BJ (cell line): ENCODE data around the gene MYOC. TPM values are rescaled to one million over a fixed set of nuclear protein-coding genes. Genes with fewer than 3 reads are reported as not detected.
"Not testable (repeated sequence)": the region's sequence is repeated elsewhere in the genome, so short reads cannot be mapped to it uniquely, and the experiment has no call there.

ENCODE experiments used
- CTCF ChIA-PET: fragments of 350-600 bp; formaldehyde crosslinking; extraction: SDS; loops from one replicate; lab custom pipeline; 2021; ENCODE audit warnings: antibody characterized with exemption, inconsistent platforms; lab: Yijun Ruan, JAX
- POLR2A ChIA-PET: fragments of 300-600 bp; sonication (Branson Sonifier 250); formaldehyde crosslinking; extraction: SDS; loops from one replicate; lab custom pipeline; 2021; ENCODE audit warnings: antibody characterized with exemption; lab: Charles Lee
- DNase-seq: peaks from one replicate; pipeline ENCODE4 v3.0.0-alpha.2; 2011; ENCODE audit warnings: low read depth
- H3K27me3 ChIP-seq: 2 replicates; pipeline ENCODE4 v1.6.0; 2011; ENCODE audit warnings: low read length; ENCODE audit not compliant: control insufficient read depth, insufficient read depth
- H3K36me3 ChIP-seq: 2 replicates; pipeline ENCODE4 v1.5.1; 2011; ENCODE audit warnings: low read length; ENCODE audit not compliant: control insufficient read depth, insufficient read depth
- H3K4me3 ChIP-seq: 2 replicates; pipeline ENCODE4 v1.5.1; 2011; ENCODE audit warnings: low read depth, mild to moderate bottlenecking, control low read depth, low read length
- polyA plus RNA-seq: library from polyadenylated mRNA; depleted of rRNA; stranded (reverse); fragments of >200 nt; gene quantifications from 2 replicates; pipeline ENCODE4 v1.2.3, GENCODE V29; 2011
- TF ChIP-seq, protein P1 (sequence below): IDR thresholded peaks from 2 replicates; pipeline ENCODE4 v1.5.1; 2011; ENCODE audit warnings: low read depth, mild to moderate bottlenecking, control low read depth, inconsistent platforms, low read length, moderate library complexity; ENCODE audit not compliant: insufficient read depth

Gene MYOC
- polyA plus RNA-seq, 1 experiment, result 0.05 TPM

DNA sequence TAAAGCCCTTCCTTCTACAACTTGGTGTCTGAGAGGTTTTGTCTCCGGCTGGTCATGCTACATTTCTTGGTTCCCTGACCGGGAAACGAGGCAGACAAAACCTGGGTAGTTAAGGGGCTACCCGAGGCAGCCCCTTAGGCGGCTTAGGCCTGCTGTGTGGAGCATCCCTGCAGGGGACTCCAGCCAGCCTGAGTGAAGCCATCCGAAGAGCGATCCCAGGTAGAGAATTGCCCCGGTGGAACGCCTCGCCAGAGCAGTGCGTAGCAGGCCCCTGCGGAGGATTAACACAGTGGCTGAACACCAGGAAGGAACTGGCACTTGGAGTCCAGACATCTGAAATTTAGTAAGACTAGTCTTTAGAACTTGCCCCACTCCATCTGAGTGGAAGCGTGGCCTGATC, 51.6 kb downstream of the MYOC start:
- TF ChIP-seq, protein P1, sequence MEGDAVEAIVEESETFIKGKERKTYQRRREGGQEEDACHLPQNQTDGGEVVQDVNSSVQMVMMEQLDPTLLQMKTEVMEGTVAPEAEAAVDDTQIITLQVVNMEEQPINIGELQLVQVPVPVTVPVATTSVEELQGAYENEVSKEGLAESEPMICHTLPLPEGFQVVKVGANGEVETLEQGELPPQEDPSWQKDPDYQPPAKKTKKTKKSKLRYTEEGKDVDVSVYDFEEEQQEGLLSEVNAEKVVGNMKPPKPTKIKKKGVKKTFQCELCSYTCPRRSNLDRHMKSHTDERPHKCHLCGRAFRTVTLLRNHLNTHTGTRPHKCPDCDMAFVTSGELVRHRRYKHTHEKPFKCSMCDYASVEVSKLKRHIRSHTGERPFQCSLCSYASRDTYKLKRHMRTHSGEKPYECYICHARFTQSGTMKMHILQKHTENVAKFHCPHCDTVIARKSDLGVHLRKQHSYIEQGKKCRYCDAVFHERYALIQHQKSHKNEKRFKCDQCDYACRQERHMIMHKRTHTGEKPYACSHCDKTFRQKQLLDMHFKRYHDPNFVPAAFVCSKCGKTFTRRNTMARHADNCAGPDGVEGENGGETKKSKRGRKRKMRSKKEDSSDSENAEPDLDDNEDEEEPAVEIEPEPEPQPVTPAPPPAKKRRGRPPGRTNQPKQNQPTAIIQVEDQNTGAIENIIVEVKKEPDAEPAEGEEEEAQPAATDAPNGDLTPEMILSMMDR, result no peak
- no peak for DNase-seq
- Histone ChIP-seq H3K4me3 (no peak overlapping the region), H3K27me3 (no peaks in the 10 kb centered on the region), H3K36me3 (no peaks in the 10 kb centered on the region)
- ChIA-PET POLR2A (no interaction called here), CTCF (no interaction called here)

- POLR2A ChIA-PET, H3K27me3 ChIP-seq, DNase-seq, H3K4me3 ChIP-seq, H3K36me3 ChIP-seq, CTCF ChIA-PET: not testable (repeated sequence)
Observed at GRCh38 chr1:171600310-171600709, 52.2 kb downstream of the MYOC start.

GRCh38 chr1:171597203-171597602, 55.3 kb downstream of the MYOC start:
- CTCF ChIA-PET, result interaction anchor here (0.6 to 1.2 kb wide), 4 partner anchors 21 to 119 kb away, joined by 3 to 4 read pairs (median 3); no protein-coding TSS in a partner anchor
- Histone ChIP-seq H3K36me3 (peaks cover 2% of the 10 kb centered on the region), H3K27me3 (no peaks in the 10 kb centered on the region), H3K4me3 (no peak overlapping the region)
- TF ChIP-seq, protein P1, result no peak
- DNase-seq, result no peak
- POLR2A ChIA-PET, result no interaction called here

- DNase-seq, result no peak
- TF ChIP-seq, protein P1, result no peak
- ChIA-PET POLR2A (no interaction called here), CTCF (interaction anchor here (1.0 to 1.2 kb wide), 3 partner anchors 47 to 59 kb away, joined by 3 read pairs; no protein-coding TSS in a partner anchor)
- Histone ChIP-seq H3K27me3 (no peaks in the 10 kb centered on the region), H3K4me3 (no peak overlapping the region), H3K36me3 (peaks cover 4% of the 10 kb centered on the region)
Observed at GRCh38 chr1:171596705-171597104, 55.8 kb downstream of the MYOC start.

GRCh38 chr1:171596119-171596518, 56.4 kb downstream of the MYOC start:
- Histone ChIP-seq H3K36me3 (peaks cover 7% of the 10 kb centered on the region), H3K4me3 (no peak overlapping the region), H3K27me3 (no peaks in the 10 kb centered on the region)
- DNase-seq, result no peak
- TF ChIP-seq, protein P1, result no peak
- ChIA-PET POLR2A (no interaction called here), CTCF (interaction anchor here (1.0 to 1.4 kb wide), 3 partner anchors 11 to 59 kb away, joined by 3 to 4 read pairs (median 3); no protein-coding TSS in a partner anchor)

- ChIA-PET CTCF (interaction anchor here (1.2 to 1.4 kb wide), 2 partner anchors 12 to 50 kb away, joined by 3 to 4 read pairs; no protein-coding TSS in a partner anchor), POLR2A (no interaction called here)
- Histone ChIP-seq H3K4me3 (no peak overlapping the region), H3K36me3 (peaks cover 7% of the 10 kb centered on the region), H3K27me3 (no peaks in the 10 kb centered on the region)
- TF ChIP-seq, protein P1, result no peak
- no peak for DNase-seq
Observed at GRCh38 chr1:171595324-171595723, 57.2 kb downstream of the MYOC start.
